GM21423 (cell line): ENCODE results near the gene FANCL.
"Not testable (repeated sequence)": the region's sequence is repeated elsewhere in the genome, so short reads cannot be mapped to it uniquely, and the experiment has no call there.

Source experiments
- ATAC-seq: cut with Tn5 transposase; IDR thresholded peaks from one replicate; pipeline ENCODE4 v1.9.1; 2021; ENCODE audit warnings: mild to moderate bottlenecking, moderate library complexity; ENCODE audit not compliant: unreplicated experiment

Gene FANCL

DNA sequence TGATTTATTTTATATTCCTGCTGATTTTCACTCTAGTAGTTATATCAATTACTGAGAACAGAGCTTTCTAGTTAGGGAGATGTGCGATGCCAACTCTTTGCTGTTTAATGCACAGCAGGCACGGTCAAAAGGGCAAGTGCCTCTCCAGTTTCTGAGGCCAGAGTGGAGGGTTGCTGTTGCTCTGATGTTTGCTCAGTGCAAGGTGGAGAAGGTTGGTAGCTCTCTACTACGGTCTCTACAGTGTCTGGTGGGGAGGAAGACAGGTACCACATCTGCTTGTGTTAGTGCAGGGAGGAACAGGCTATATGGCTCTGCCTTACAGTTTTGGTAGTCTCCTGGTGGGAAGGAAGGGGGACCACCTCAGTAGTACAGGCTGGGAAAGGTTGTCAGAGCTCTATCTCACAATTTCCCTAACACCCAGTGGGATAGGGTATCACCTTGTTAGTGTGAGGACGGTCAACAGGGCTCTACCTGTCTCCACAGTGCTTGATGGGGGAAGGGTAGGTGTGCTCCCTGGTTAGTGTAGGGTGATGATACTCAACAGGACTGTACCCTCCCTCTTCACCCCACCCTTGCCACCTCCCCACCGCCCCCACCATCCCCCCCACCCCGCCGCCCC, 85.9 kb downstream of the FANCL start:
- no peak for ATAC-seq

GRCh38 chr2:58146707-58147106, 94.4 kb downstream of the FANCL start:
- ATAC-seq: no peak

DNA sequence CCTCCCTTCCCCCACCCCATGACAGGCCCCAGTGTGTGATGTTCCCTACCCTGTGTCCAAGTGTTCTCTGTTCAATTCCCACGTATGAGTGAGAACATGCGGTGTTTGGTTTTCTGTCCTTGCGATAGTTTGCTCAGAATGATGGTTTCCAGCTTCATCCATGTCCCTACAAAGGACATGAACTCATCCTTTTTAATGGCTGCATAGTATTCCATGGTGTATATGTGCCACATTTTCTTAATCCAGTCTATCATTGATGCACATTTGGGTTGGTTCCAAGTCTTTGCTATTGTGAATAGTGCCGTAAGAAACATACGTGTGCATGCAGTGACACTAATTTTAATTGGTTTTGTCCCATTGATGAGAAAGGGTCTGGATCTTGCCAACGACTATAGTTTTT, 95.4 kb downstream of the FANCL start:
- not testable (repeated sequence) for ATAC-seq

- no peak for ATAC-seq
Measured at GRCh38 chr2:58140508-58141072, 100.5 kb downstream of the FANCL start.

GRCh38 chr2:58138396-58139030, 102.6 kb downstream of the FANCL start:
- no peak for ATAC-seq

DNA sequence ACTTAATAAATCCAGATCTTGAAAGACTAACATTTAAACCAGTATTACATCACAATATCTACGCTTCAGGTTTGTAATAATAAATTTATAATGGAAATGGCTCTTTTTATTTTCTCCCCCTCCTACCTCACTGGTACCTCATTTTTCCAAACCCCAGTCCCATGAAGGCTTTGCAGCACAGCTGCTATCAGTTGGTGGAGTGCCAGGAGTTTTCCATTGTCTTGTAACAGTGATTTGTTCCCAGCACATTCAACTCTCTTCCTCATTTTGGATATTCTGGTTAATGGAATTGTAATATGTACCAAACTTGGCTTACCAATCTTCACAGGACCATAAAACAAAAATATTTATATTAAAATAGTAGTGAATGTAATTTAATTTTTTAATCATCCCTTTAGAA, 103.3 kb downstream of the FANCL start:
- ATAC-seq: no peak

DNA sequence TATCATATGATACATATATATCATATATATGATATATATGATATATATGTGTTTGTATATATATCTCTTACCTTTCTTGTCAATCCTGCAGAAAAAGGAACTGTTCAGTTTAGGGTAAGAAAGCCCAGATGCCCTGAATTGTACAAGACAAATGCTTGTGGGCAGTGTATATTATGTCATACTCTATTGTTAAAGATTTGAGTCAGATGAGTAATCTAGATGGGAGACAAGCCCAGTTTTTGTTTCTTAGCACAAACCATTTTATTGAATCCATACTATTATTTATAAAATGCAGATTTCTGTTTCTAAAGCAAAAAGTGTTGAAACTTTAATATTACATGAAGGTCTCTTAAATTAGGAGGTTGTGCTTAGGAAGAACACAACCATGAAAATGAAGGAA, 103.9 kb downstream of the FANCL start:
- ATAC-seq: no peak

DNA sequence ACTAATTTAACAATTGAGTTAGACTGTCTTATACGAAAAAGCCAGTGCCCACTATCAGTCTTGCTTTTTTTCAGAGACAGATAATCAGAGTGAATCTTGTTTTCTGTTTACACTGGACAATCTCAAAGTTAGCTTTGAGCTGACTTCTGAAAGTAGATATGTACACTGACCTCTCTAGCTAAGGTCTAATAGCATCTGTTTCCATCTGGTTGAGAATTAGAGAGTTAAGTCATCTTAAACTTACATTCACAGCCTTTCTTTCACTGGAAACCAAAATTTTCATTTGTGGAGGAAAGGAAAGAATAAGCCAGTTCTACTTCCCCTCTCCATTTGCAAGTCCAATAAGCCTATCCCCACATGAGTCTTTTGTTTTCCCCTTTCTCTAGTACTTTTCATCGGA, 105.3 kb downstream of the FANCL start:
- ATAC-seq: no peak

- no peak for ATAC-seq
Measured at GRCh38 chr2:58133395-58133794, 107.7 kb downstream of the FANCL start.

DNA sequence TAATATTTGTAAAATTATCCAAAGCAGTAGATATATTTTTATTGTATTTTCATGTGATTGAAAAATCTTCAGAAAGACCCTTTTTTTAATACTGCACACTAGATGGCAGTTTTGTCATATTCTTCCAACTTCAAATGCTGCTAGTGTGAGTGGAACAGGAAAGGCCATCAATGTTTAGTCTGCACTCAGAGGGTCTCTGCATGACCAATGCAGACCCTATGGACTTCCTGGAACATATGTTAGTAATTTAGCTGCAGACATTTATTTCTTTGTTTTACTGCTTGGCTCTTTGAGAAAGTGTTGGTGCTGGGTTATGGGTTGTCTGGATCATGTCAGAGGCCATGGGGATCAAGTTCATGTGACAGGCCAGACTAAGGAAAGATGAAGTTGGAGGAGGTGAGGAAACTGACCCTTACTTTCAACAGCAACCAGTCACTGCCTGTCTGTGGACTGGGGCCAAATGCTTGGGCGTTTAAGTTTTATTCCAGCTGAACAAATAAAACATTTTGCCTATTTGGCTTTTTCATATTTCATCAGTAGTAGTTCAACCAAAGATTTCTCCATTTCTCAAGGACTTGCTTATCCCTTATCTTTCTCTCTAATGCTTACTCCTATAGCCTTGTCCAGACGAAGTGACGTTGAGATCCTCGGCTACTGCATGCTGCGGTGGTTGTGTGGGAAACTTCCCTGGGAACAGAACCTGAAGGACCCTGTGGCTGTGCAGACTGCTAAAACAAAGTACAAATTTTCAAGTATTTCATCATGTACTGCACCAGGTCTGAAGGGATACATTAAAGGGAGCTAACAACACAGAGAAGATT, 109.7 kb downstream of the FANCL start:
- no peak for ATAC-seq

DNA sequence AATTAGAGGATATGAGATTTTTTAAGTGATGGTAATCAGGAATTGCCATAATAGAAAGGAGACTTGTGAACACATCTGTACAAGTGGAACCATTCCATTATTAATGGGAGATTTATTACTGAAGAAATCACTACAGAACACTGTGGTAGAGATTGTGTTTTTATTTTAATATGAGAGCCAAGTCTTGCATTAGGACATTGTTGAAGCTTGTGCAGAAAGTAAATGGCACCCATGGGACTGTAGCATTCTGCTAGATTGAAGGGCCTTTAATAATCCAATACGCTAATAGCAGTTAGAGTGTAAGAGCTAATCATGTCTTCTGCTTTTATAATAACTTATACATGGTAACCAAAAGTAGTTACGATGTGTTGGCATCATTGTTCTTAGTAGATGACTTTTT, 110.9 kb downstream of the FANCL start:
- no peak for ATAC-seq

DNA sequence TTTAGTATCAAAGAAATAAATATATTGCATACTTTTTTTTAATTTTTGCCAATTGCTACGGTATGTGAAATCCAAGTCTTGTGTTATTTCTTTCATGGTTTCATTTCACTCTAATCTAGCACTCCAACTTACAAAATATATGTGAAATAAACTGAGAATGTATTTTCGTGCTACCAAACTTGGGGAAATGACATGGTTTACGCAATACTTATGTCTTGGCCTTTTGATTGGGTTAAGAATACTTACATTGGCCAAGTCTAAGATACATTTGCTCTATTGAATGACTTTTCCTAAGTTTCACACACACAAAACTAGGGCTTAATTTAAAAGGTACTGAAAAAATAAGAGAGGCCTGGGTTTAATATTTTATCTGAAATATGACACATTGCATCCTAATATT, 114.0 kb downstream of the FANCL start:
- no peak for ATAC-seq

- ATAC-seq: no peak
Measured at GRCh38 chr2:58122540-58122939, 118.6 kb downstream of the FANCL start.

GRCh38 chr2:58122040-58122439, 119.1 kb downstream of the FANCL start:
- no peak for ATAC-seq

GRCh38 chr2:58120626-58121229, 120.4 kb downstream of the FANCL start:
- no peak for ATAC-seq

DNA sequence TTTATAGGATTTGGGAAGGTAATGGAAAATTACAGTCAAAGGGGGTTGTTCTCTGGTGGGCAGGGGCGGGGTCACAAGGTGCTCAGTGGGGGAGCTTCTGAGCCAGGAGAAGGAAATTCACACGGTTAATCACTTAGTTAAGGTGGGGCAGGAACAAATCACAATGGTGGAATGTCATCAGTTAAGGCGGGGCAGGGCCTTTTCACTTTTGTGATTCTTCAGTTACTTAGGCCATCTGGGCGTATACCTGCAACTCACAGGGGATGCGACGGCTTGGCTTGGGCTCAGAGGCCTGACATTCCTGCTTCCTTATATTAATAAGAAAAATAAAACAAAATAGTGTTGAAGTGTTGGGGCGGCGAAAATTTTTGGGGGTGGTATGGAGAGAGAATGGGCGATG, 127.6 kb downstream of the FANCL start:
- ATAC-seq: not testable (repeated sequence)

- no peak for ATAC-seq
Measured at GRCh38 chr2:58110765-58111164, 130.4 kb downstream of the FANCL start.

DNA sequence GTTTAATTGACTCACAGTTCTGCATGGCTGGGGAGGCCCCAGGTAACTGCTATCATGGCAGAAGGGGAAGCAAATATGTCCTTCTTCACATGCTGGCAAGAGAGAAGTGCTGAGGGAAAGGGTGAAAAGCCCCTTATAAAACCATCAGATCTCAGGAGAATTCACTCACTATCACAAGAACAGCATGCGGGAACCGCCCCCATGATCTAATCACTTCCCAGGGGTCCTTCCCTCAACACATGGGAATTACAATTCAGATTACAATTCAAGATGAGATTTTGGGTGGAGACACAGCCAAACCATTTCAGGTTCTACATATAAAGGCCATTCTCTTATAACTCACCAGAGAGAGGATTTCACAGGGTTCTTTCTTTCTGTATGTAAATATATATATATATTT, 131.6 kb downstream of the FANCL start:
- no peak for ATAC-seq
